Sigmoid colon (tissue), 4 donors: ENCODE results near the gene ECSIT.
"Not testable (repeated sequence)": the region's sequence is repeated elsewhere in the genome, so short reads cannot be mapped to it uniquely, and the experiment has no call there.

Experiments used
- CTCF ChIP-seq, 4 experiments: fragments of 450-650 bp in 3 of 4; fragments of 200-600 bp in 1 of 4; IDR thresholded peaks; one replicate each; pipeline ENCODE4 v1.5.1; 2016 to 2019; ENCODE audit warnings: antibody characterized with exemption in 4 of 4, mild to moderate bottlenecking in 3 of 4, moderate library complexity in 2 of 4
- EP300 ChIP-seq, 4 donors: sonication (generic); formaldehyde crosslinking; IDR thresholded peaks; one replicate each; pipeline ENCODE4 v1.6.1; 2017; ENCODE audit warnings: antibody characterized with exemption in 4 of 4
- POLR2A ChIP-seq, 2 donors: fragments of 450-650 bp; IDR thresholded peaks; one replicate each; pipeline ENCODE4 v1.6.1; 2016; ENCODE audit warnings: antibody characterized with exemption in 2 of 2, mild to moderate bottlenecking in 2 of 2, moderate library complexity in 2 of 2
- POLR2AphosphoS5 ChIP-seq, 4 donors: sonication (generic); formaldehyde crosslinking; IDR thresholded peaks; one replicate each; pipeline ENCODE4 v1.6.1; 2017; ENCODE audit warnings: antibody characterized with exemption in 4 of 4

GRCh38 chr19:11468266-11468845 is 60.6 kb downstream of the ECSIT start:
- TF ChIP-seq CTCF, POLR2A, EP300, POLR2AphosphoS5 (IDR thresholded peaks at IDR 0.05): not testable (repeated sequence)
